Spleen (tissue), 11 donors: ENCODE results near the gene RTBDN. TPM values are rescaled to one million over a fixed set of nuclear protein-coding genes. Genes with fewer than 3 reads are reported as not detected.

Source experiments
- DNase-seq: peaks from one replicate; pipeline ENCODE4 v3.0.0-alpha.2; 2020
- H3K27ac ChIP-seq, 8 donors: fragments of 200-600 bp; sonication (generic) in 7 of 8; 1 replicate in 4 of 8; 2 replicates in 4 of 8; pipeline versions ENCODE4 v1.5.0 to v1.8.0; 2016 to 2021; ENCODE audit warnings: inconsistent platforms in 4 of 8, mild to moderate bottlenecking in 4 of 8, moderate library complexity in 1 of 8
- H3K27me3 ChIP-seq, 7 donors: fragments of 200-600 bp; sonication (generic) in 6 of 7; replicated peaks in 1 of 7; 1 replicate in 4 of 7; 2 replicates in 3 of 7; pipeline versions ENCODE4 v1.5.0 to v1.8.0; 2016 to 2021; ENCODE audit warnings: inconsistent platforms in 3 of 7, mild to moderate bottlenecking in 1 of 7
- H3K36me3 ChIP-seq, 6 donors: fragments of 200-600 bp; sonication (generic) in 5 of 6; 1 replicate in 4 of 6; 2 replicates in 2 of 6; pipeline versions ENCODE4 v1.5.0 to v1.8.0; 2016 to 2021; ENCODE audit warnings: inconsistent platforms in 2 of 6
- H3K4me1 ChIP-seq, 6 donors: fragments of 200-600 bp; sonication (generic) in 5 of 6; 1 replicate in 3 of 6; 2 replicates in 3 of 6; pipeline versions ENCODE4 v1.5.0 to v1.8.0; 2016 to 2021; ENCODE audit warnings: inconsistent platforms in 3 of 6
- H3K4me3 ChIP-seq, 8 donors: fragments of 200-600 bp; sonication (generic) in 7 of 8; 1 replicate in 4 of 8; 2 replicates in 4 of 8; pipeline versions ENCODE4 v1.5.0 to v1.8.0; 2016 to 2021; ENCODE audit warnings: inconsistent platforms in 4 of 8, mild to moderate bottlenecking in 4 of 8, moderate library complexity in 2 of 8
- H3K9me3 ChIP-seq, 8 donors: fragments of 200-600 bp; sonication (generic) in 7 of 8; 1 replicate in 4 of 8; 2 replicates in 4 of 8; pipeline versions ENCODE4 v1.5.0 to v1.8.0; 2016 to 2021; ENCODE audit warnings: inconsistent platforms in 4 of 8
- POLR2A ChIP-seq, 3 donors: fragments of 450-650 bp; IDR thresholded peaks; one replicate each; pipeline ENCODE4 v1.5.1; 2017; ENCODE audit warnings: antibody characterized with exemption in 3 of 3, mild to moderate bottlenecking in 1 of 3
- POLR2AphosphoS5 ChIP-seq, 3 donors: sonication (generic); formaldehyde crosslinking; IDR thresholded peaks; one replicate each; pipeline ENCODE4 v1.5.1; 2017; ENCODE audit warnings: antibody characterized with exemption in 3 of 3
- WGBS, 5 donors: extraction: QIAGEN DNeasy Blood & Tissue Kit in 3 of 5; methylation state at CpG; one replicate each; pipeline versions ENCODE4 v1.1.5 to v1.1.7; 2013 to 2018; 5-methylcytosine and 5-hydroxymethylcytosine counted together
- intact Hi-C: fragments of 100-400 bp; cut with DNase I; formaldehyde crosslinking; loops from one replicate; pipeline ENCODE4 v1.15.0; 2023; ENCODE audit warnings: low total_unique reads
- microRNA-seq, 3 donors: library from miRNA; unstranded; fragments of <30 nt; microRNA quantifications; one replicate each; pipeline versions ENCODE4 to v1.1.0, GENCODE V29; 2019 to 2020
- polyA plus RNA-seq, 3 donors: library from polyadenylated mRNA; stranded (reverse); fragments of 200-250 nt; gene quantifications; one replicate each; pipeline ENCODE4 v1.2.1, GENCODE V29; 2013
- small RNA-seq, 4 donors: library from RNA; depleted of rRNA; stranded (forward); fragments of <200 nt; gene quantifications; one replicate each; pipeline ENCODE3, GENCODE V24; 2016
- total RNA-seq, 7 donors: library from RNA; depleted of rRNA in 3 of 7; stranded (reverse); fragments of >200 nt in 3 of 7; fragmentation: NEBNext Ultra II Directional in 4 of 7; extraction: Animal tissue kit (Norgen Biotek cat#: 25700) in 4 of 7; gene quantifications; one replicate each; pipeline versions ENCODE4 v1.1.0 to v1.2.1, GENCODE V29; 2016 to 2021
- TF ChIP-seq, protein P1 (sequence below), 11 experiments: fragments of 200-600 bp in 7 of 11; fragments of 450-650 bp in 4 of 11; sonication (generic) in 4 of 11; IDR thresholded peaks in 8 of 11; conservative IDR thresholded peaks in 3 of 11; 1 replicate in 7 of 11; 2 replicates in 4 of 11; pipeline versions ENCODE4 v1.4.0 to v1.8.0; 2016 to 2021; ENCODE audit warnings: antibody characterized with exemption in 11 of 11, inconsistent platforms in 4 of 11, mild to moderate bottlenecking in 1 of 11
- donor health status: healthy with polysubstance abuse.
- donor health status: DM: no; HTN: no; CAD: no; lungs with moderate emphysema.
- donor health status: DM: no; HTN: no; CAD: no.
- donor health status: Bipolar disorder and iron deficiency.
- donor health status: healthy.
- donor health status: DM: no; HTN: no; CAD: no.
- donor health status: DM: yes; HTN: yes; CAD: no.

RTBDN gene
- total and polyA plus RNA-seq, 10 donors: not detected

- peak overlapping the region; percentile 31 to 79 (median 56) for H3K4me3 ChIP-seq
- H3K4me1 ChIP-seq: peaks cover 36 to 78% (median 68%) of the 10 kb centered on the region in 6 donors
- no peaks in the 10 kb centered on the region for H3K36me3 ChIP-seq
- H3K9me3 ChIP-seq: no peaks in the 10 kb centered on the region
- WGBS, 5 donors: 2 to 5% (median 3%) methylated on average over 30 to 44 of the region's 44 CpGs
- TF ChIP-seq, protein P1, sequence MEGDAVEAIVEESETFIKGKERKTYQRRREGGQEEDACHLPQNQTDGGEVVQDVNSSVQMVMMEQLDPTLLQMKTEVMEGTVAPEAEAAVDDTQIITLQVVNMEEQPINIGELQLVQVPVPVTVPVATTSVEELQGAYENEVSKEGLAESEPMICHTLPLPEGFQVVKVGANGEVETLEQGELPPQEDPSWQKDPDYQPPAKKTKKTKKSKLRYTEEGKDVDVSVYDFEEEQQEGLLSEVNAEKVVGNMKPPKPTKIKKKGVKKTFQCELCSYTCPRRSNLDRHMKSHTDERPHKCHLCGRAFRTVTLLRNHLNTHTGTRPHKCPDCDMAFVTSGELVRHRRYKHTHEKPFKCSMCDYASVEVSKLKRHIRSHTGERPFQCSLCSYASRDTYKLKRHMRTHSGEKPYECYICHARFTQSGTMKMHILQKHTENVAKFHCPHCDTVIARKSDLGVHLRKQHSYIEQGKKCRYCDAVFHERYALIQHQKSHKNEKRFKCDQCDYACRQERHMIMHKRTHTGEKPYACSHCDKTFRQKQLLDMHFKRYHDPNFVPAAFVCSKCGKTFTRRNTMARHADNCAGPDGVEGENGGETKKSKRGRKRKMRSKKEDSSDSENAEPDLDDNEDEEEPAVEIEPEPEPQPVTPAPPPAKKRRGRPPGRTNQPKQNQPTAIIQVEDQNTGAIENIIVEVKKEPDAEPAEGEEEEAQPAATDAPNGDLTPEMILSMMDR (IDR thresholded peaks at IDR 0.05 in 8 of 11, conservative IDR thresholded peaks at IDR 0.05 in 3 of 11): no peak
- peak; percentile 71 to 87 (median 74) for TF ChIP-seq POLR2AphosphoS5 (IDR thresholded peaks at IDR 0.05)
- TF ChIP-seq POLR2A (IDR thresholded peaks at IDR 0.05): no peak
- peak; percentile 92 for DNase-seq
- intact Hi-C loops: no loop called here
- H3K27ac ChIP-seq: peak overlapping the region; percentile 79 to 98 (median 96)
- no peaks in the 10 kb centered on the region for H3K27me3 ChIP-seq
Observed at GRCh38 chr19:12778017-12778904, 56.1 kb downstream of the RTBDN start.

DNA sequence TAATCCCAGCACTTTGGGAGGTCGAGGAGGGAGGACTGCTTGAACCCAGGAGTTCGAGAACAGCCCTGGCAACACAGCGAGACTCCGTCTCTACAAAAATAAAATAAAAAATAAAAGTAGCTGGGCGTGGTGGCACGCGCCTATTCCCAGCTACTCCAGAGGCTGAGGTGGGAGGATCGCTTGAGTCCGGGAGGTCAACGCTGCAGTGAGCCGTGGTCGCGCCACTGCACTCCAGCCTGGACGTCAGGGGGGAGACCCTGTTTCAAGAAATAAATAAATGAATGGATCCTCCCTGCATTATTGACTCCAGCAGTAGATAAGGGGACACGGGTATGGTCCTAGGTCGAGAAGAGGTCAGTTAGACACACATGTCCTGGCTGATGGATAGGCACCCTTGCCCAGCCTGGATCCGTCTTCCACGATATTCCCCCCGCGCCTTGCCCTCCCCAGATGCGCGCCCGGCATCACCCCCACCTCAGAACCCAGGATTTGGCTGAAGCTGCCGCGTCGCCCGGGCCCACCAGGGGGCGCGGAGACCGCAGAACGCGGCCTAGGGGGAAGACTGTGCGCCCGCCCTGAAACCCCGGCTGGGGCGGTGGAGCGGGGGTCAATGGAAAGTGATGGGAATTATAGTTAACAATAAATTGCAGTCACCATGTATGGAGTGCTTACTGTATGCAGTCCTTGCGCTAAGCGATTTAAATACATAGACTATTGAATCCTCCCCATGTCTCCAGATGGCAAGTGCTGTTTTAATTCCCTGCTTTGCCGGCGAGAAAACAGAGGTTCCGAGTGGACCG is 57.0 kb downstream of the RTBDN start:
- no peaks in the 10 kb centered on the region for H3K27me3 ChIP-seq
- H3K27ac ChIP-seq: peak overlapping the region; percentile 79 to 98 (median 96)
- WGBS, 5 donors: 11 to 13% (median 12%) methylated on average over 42 to 43 of the region's 43 CpGs
- intact Hi-C loops: no loop called here
- H3K4me1 ChIP-seq: peaks cover 32 to 70% (median 60%) of the 10 kb centered on the region in 6 donors
- peak; percentile 96 for DNase-seq
- peak overlapping the region; percentile 31 to 79 (median 56) for H3K4me3 ChIP-seq
- H3K9me3 ChIP-seq: no peaks in the 10 kb centered on the region
- H3K36me3 ChIP-seq: no peaks in the 10 kb centered on the region
- TF ChIP-seq POLR2AphosphoS5 (IDR thresholded peaks at IDR 0.05) (peak; percentile 64 to 89 (median 72)), POLR2A (IDR thresholded peaks at IDR 0.05) (no peak)
- TF ChIP-seq, protein P1 (IDR thresholded peaks at IDR 0.05 in 8 of 11, conservative IDR thresholded peaks at IDR 0.05 in 3 of 11): peak; percentile 88 to 98 (median 97)

Small RNA genes within 50 kb of the gene (microRNA-seq; reads per million reads assigned to microRNA genes)
- gene MIR5684 (0 reads per million in 3 donors), gene MIR6794 (0 to 0.35 (median 0) reads per million in 3 donors)

Small RNA genes within 50 kb of the gene (small RNA-seq; reads per million reads assigned to genes)
- gene MIR5684 (0 reads per million in 4 donors), gene MIR6794 (0 reads per million in 4 donors)

Other genes starting within 250 kb of the RTBDN start
- 10 to 100 TPM; 11.6 to 21.7 (median 15.4) TPM for gene ZNF490, start 223.8 kb downstream of the RTBDN start, total RNA-seq
- 1 to 10 TPM in 1 of 3 donors, under 1 TPM in 2; 0.77 to 1.1 (median 0.93) TPM for gene ZNF490, start 223.8 kb downstream of the RTBDN start, polyA plus RNA-seq
- 10 to 100 TPM; 27.8 to 64.9 (median 33.4) TPM for gene ZNF791, start 223.7 kb downstream of the RTBDN start, total RNA-seq
- 10 to 100 TPM in 1 of 3 donors, 1 to 10 TPM in 2; 6.8 to 11.1 (median 7.3) TPM for gene ZNF791, start 223.7 kb downstream of the RTBDN start, polyA plus RNA-seq
- gene MAN2B1, start 167.8 kb downstream of the RTBDN start, total RNA-seq: 100 to 1,000 TPM; 145 to 288 (median 218) TPM
- 100 to 1,000 TPM in 1 of 3 donors, 10 to 100 TPM in 2; 50.6 to 122 (median 83.3) TPM for gene MAN2B1, start 167.8 kb downstream of the RTBDN start, polyA plus RNA-seq
- gene WDR83, start 167.8 kb downstream of the RTBDN start, total RNA-seq: 10 to 100 TPM in 6 of 7 donors, 1 to 10 TPM in 1; 6.4 to 15.7 (median 12.9) TPM
- 10 to 100 TPM; 17.0 to 19.5 (median 19.0) TPM for gene WDR83, start 167.8 kb downstream of the RTBDN start, polyA plus RNA-seq
- gene DHPS, start 152.7 kb downstream of the RTBDN start, total RNA-seq: 100 to 1,000 TPM in 3 of 7 donors, 10 to 100 TPM in 4; 86.8 to 158 (median 96.0) TPM
- gene DHPS, start 152.7 kb downstream of the RTBDN start, polyA plus RNA-seq: 10 to 100 TPM; 55.1 to 76.6 (median 59.3) TPM
- gene GNG14, start 146.6 kb downstream of the RTBDN start, total RNA-seq: not detected
- gene GNG14, start 146.6 kb downstream of the RTBDN start, polyA plus RNA-seq: not detected
- gene FBXW9, start 137.9 kb downstream of the RTBDN start, total RNA-seq: 1 to 10 TPM; 1.7 to 5.3 (median 3.8) TPM
- 1 to 10 TPM; 4.8 to 7.4 (median 5.2) TPM for gene FBXW9, start 137.9 kb downstream of the RTBDN start, polyA plus RNA-seq
- 10 to 100 TPM; 47.5 to 83.6 (median 61.5) TPM for gene TNPO2, start 110.6 kb downstream of the RTBDN start, total RNA-seq
- gene TNPO2, start 110.6 kb downstream of the RTBDN start, polyA plus RNA-seq: 10 to 100 TPM; 15.8 to 30.4 (median 22.9) TPM
- 100 to 1,000 TPM; 127 to 225 (median 150) TPM for gene TRIR, start 99.9 kb downstream of the RTBDN start, total RNA-seq
- gene TRIR, start 99.9 kb downstream of the RTBDN start, polyA plus RNA-seq: 100 to 1,000 TPM; 346 to 403 (median 386) TPM
- gene GET3, start 97.1 kb downstream of the RTBDN start, total RNA-seq: 10 to 100 TPM; 32.7 to 50.7 (median 38.4) TPM
- 10 to 100 TPM; 35.4 to 68.0 (median 52.8) TPM for gene GET3, start 97.1 kb downstream of the RTBDN start, polyA plus RNA-seq
- gene BEST2, start 82.8 kb downstream of the RTBDN start, total RNA-seq: not detected
- not detected for gene BEST2, start 82.8 kb downstream of the RTBDN start, polyA plus RNA-seq
- 10 to 100 TPM; 14.8 to 27.4 (median 25.2) TPM for gene HOOK2, start 59.0 kb downstream of the RTBDN start, total RNA-seq
- gene HOOK2, start 59.0 kb downstream of the RTBDN start, polyA plus RNA-seq: 10 to 100 TPM in 2 of 3 donors, 1 to 10 TPM in 1; 7.1 to 24.3 (median 20.5) TPM
- 100 to 1,000 TPM; 102 to 363 (median 189) TPM for gene JUNB, start 43.1 kb downstream of the RTBDN start, total RNA-seq
- gene JUNB, start 43.1 kb downstream of the RTBDN start, polyA plus RNA-seq: 100 to 1,000 TPM in 1 of 3 donors, 10 to 100 TPM in 2; 57.5 to 118 (median 64.0) TPM
- gene PRDX2, start 32.8 kb downstream of the RTBDN start, total RNA-seq: 100 to 1,000 TPM in 6 of 7 donors, 10 to 100 TPM in 1; 97.9 to 203 (median 140) TPM
- gene PRDX2, start 32.8 kb downstream of the RTBDN start, polyA plus RNA-seq: 100 to 1,000 TPM in 2 of 3 donors, 10 to 100 TPM in 1; 78.3 to 123 (median 108) TPM
- 1 to 10 TPM in 4 of 7 donors, not detected in 3; 1.1 to 4.8 (median 3.4) TPM for gene THSD8, start 32.5 kb downstream of the RTBDN start, total RNA-seq
- 1 to 10 TPM; 5.2 to 9.1 (median 5.7) TPM for gene THSD8, start 32.5 kb downstream of the RTBDN start, polyA plus RNA-seq
- 10 to 100 TPM in 6 of 7 donors, 1 to 10 TPM in 1; 9.8 to 15.9 (median 11.7) TPM for gene RNASEH2A, start 28.0 kb downstream of the RTBDN start, total RNA-seq
- gene RNASEH2A, start 28.0 kb downstream of the RTBDN start, polyA plus RNA-seq: 10 to 100 TPM in 2 of 3 donors, 1 to 10 TPM in 1; 4.4 to 12.2 (median 11.4) TPM
- gene MAST1, start 3.9 kb upstream of the RTBDN start, total RNA-seq: under 1 TPM in 6 of 7 donors, not detected in 1; 0.23 to 0.65 (median 0.33) TPM
- under 1 TPM in 2 of 3 donors, not detected in 1; 0.12 to 0.32 TPM for gene MAST1, start 3.9 kb upstream of the RTBDN start, polyA plus RNA-seq
- 10 to 100 TPM; 20.4 to 36.1 (median 24.4) TPM for gene DNASE2, start 46.9 kb upstream of the RTBDN start, total RNA-seq
- 10 to 100 TPM; 19.5 to 33.9 (median 28.1) TPM for gene DNASE2, start 46.9 kb upstream of the RTBDN start, polyA plus RNA-seq
- 10 to 100 TPM in 1 of 7 donors, 1 to 10 TPM in 3, under 1 TPM in 2, not detected in 1; 0.44 to 13.0 (median 2.7) TPM for gene KLF1, start 52.6 kb upstream of the RTBDN start, total RNA-seq
- under 1 TPM; 0.13 to 0.67 (median 0.33) TPM for gene KLF1, start 52.6 kb upstream of the RTBDN start, polyA plus RNA-seq
- 10 to 100 TPM; 19.0 to 48.4 (median 29.3) TPM for gene GCDH, start 56.6 kb upstream of the RTBDN start, total RNA-seq
- gene GCDH, start 56.6 kb upstream of the RTBDN start, polyA plus RNA-seq: 10 to 100 TPM; 16.3 to 29.4 (median 20.1) TPM
- gene SYCE2, start 84.7 kb upstream of the RTBDN start, total RNA-seq: under 1 TPM in 1 of 7 donors, not detected in 6; 0.74 TPM
- under 1 TPM; 0.29 to 0.85 (median 0.30) TPM for gene SYCE2, start 84.7 kb upstream of the RTBDN start, polyA plus RNA-seq
- gene FARSA, start 99.1 kb upstream of the RTBDN start, total RNA-seq: 10 to 100 TPM; 32.8 to 49.9 (median 42.2) TPM
- 10 to 100 TPM; 25.1 to 55.4 (median 36.3) TPM for gene FARSA, start 99.1 kb upstream of the RTBDN start, polyA plus RNA-seq
- 100 to 1,000 TPM; 306 to 828 (median 571) TPM for gene CALR, start 104.0 kb upstream of the RTBDN start, total RNA-seq
- gene CALR, start 104.0 kb upstream of the RTBDN start, polyA plus RNA-seq: 100 to 1,000 TPM; 150 to 194 (median 193) TPM
- 100 to 1,000 TPM in 1 of 7 donors, 10 to 100 TPM in 6; 80.4 to 109 (median 90.8) TPM for gene RAD23A, start 111.3 kb upstream of the RTBDN start, total RNA-seq
- gene RAD23A, start 111.3 kb upstream of the RTBDN start, polyA plus RNA-seq: 100 to 1,000 TPM in 2 of 3 donors, 10 to 100 TPM in 1; 88.6 to 134 (median 115) TPM
- 10 to 100 TPM; 12.8 to 33.4 (median 15.8) TPM for gene GADD45GIP1, start 122.6 kb upstream of the RTBDN start, total RNA-seq
- 10 to 100 TPM; 39.7 to 47.9 (median 40.8) TPM for gene GADD45GIP1, start 122.6 kb upstream of the RTBDN start, polyA plus RNA-seq
- not detected for gene DAND5, start 135.0 kb upstream of the RTBDN start, total RNA-seq
- gene DAND5, start 135.0 kb upstream of the RTBDN start, polyA plus RNA-seq: not detected
- 10 to 100 TPM; 12.3 to 41.4 (median 26.7) TPM for gene NFIX, start 160.9 kb upstream of the RTBDN start, total RNA-seq
- gene NFIX, start 160.9 kb upstream of the RTBDN start, polyA plus RNA-seq: 1 to 10 TPM; 1.1 to 7.7 (median 1.5) TPM